Testis (tissue), 3 donors: ENCODE results near the gene GLRX. TPM values are rescaled to one million over a fixed set of nuclear protein-coding genes. Genes with fewer than 3 reads are reported as not detected.

ENCODE experiments used
- DNase-seq: peaks from one replicate; pipeline ENCODE4 v3.0.0-alpha.2; 2019
- H3K27ac ChIP-seq, 2 donors: fragments of 200-600 bp; sonication (generic); one replicate each; pipeline ENCODE4 v1.5.1; 2019
- H3K27me3 ChIP-seq: fragments of 200-600 bp; sonication (generic); one replicate; pipeline ENCODE4 v1.5.1; 2019
- H3K36me3 ChIP-seq: fragments of 200-600 bp; sonication (generic); one replicate; pipeline ENCODE4 v1.5.1; 2017; ENCODE audit warnings: low read depth; ENCODE audit errors: missing control alignments
- H3K4me1 ChIP-seq: fragments of 200-600 bp; sonication (generic); one replicate; pipeline ENCODE4 v1.5.1; 2019
- H3K4me3 ChIP-seq, 2 donors: fragments of 200-600 bp; sonication (generic); one replicate each; pipeline ENCODE4 v1.5.1; 2017 to 2019
- H3K9me3 ChIP-seq: fragments of 200-600 bp; sonication (generic); one replicate; pipeline ENCODE4 v1.5.1; 2017
- POLR2A ChIP-seq: fragments of 450-650 bp; IDR thresholded peaks from one replicate; pipeline ENCODE4 v1.6.1; 2017; ENCODE audit warnings: antibody characterized with exemption, mild to moderate bottlenecking, moderate library complexity
- WGBS, 2 donors: methylation state at CpG; one replicate each; pipeline ENCODE4 v1.1.5; 2018; 5-methylcytosine and 5-hydroxymethylcytosine counted together
- intact Hi-C: fragments of 100-400 bp; cut with DNase I; formaldehyde crosslinking; loops from one replicate; pipeline ENCODE4 v1.15.1; 2023; ENCODE audit warnings: low total_unique reads
- polyA plus RNA-seq: library from polyadenylated mRNA; stranded (reverse); fragments of 350-450 nt; fragmentation: Illumina TruSeq; extraction: RNeasy Lipid Tissue Mini Kit (QIAGEN cat#74804); gene quantifications from one replicate; pipeline ENCODE4 v1.2.3, GENCODE V29; 2014; ENCODE audit warnings: low read depth, low replicate concordance; ENCODE audit not compliant: insufficient read depth
- total RNA-seq, 2 donors: library from RNA; depleted of rRNA; stranded (reverse); fragments of >200 nt; gene quantifications; one replicate each; pipeline ENCODE4 v1.2.3, GENCODE V29; 2016
- TF ChIP-seq, protein P1 (sequence below), 3 experiments: fragments of 450-650 bp in 2 of 3; fragments of 200-600 bp in 1 of 3; sonication (generic) in 1 of 3; IDR thresholded peaks; one replicate each; pipeline ENCODE4 v1.5.1; 2016 to 2019; ENCODE audit warnings: antibody characterized with exemption in 3 of 3, mild to moderate bottlenecking in 2 of 3, moderate library complexity in 1 of 3

GLRX gene
- total and polyA plus RNA-seq, 3 donors from 2014 or later: 4.5 to 15.0 (median 5.4) TPM

DNA sequence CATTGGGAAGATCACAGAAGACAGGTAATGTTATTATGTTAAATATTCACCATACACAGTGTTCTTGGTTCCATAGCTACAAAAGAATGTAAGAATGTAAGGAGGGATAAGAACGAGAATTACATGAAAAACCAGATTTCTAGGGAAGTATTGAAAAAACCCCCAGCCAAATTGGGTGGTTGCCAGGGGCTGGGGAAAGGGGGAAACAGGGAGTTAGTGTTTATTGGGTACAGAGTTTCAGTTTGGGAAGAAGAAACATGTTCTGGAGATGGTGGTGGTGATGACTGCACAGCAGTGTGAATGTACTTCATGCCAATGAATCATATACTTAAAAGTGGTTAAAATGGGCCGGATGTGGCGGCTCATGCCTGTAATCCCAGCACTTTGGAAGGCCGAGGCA lies 40.3 kb downstream of the GLRX start:
- H3K4me3 ChIP-seq: no peak overlapping the region
- H3K27ac ChIP-seq: no peak overlapping the region
- no peak for TF ChIP-seq POLR2A
- TF ChIP-seq, protein P1, sequence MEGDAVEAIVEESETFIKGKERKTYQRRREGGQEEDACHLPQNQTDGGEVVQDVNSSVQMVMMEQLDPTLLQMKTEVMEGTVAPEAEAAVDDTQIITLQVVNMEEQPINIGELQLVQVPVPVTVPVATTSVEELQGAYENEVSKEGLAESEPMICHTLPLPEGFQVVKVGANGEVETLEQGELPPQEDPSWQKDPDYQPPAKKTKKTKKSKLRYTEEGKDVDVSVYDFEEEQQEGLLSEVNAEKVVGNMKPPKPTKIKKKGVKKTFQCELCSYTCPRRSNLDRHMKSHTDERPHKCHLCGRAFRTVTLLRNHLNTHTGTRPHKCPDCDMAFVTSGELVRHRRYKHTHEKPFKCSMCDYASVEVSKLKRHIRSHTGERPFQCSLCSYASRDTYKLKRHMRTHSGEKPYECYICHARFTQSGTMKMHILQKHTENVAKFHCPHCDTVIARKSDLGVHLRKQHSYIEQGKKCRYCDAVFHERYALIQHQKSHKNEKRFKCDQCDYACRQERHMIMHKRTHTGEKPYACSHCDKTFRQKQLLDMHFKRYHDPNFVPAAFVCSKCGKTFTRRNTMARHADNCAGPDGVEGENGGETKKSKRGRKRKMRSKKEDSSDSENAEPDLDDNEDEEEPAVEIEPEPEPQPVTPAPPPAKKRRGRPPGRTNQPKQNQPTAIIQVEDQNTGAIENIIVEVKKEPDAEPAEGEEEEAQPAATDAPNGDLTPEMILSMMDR (IDR thresholded peaks at IDR 0.05): no peak
- no peak for DNase-seq
- no peaks in the 10 kb centered on the region for H3K27me3 ChIP-seq
- no peaks in the 10 kb centered on the region for H3K9me3 ChIP-seq
- H3K4me1 ChIP-seq: peaks cover 34% of the 10 kb centered on the region
- H3K36me3 ChIP-seq: no peaks in the 10 kb centered on the region
- intact Hi-C loops: loop anchor here (5.0 kb wide), 1 partner anchor 65 kb away; no protein-coding TSS in a partner anchor
- WGBS, 2 donors: 87 to 90% methylated on average over 4 of the region's 4 CpGs

DNA sequence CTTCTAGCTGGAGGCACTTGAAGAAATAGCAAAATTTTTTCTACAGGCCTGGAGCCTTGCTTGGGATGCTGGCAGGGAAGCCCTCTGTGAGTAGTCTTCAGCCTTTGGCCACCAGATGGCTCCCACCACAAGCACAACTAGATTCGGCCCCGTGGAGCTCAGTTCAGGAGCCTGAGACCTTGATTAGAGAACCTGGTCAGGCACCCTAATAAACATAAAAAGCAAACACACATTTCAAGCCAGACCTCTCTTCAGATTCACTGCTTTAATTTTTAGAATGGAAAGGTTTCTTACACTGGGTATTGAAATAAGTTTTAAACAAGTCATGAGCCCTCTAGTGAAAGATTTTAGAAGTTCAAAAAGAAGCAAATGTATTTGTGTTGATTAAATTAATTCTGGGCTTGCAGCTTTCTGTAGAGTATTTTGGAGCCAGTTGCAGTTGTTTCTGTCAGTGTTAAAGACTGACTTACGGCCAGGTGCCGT lies 41.4 kb downstream of the GLRX start:
- Histone ChIP-seq H3K27ac (peak overlapping the region; percentile 52 to 81), H3K4me1 (peaks cover 29% of the 10 kb centered on the region), H3K4me3 (no peak overlapping the region), H3K9me3 (no peaks in the 10 kb centered on the region), H3K36me3 (no peaks in the 10 kb centered on the region), H3K27me3 (no peaks in the 10 kb centered on the region)
- intact Hi-C loops: loop anchor here (5.0 kb wide), 1 partner anchor 66 kb away; no protein-coding TSS in a partner anchor
- peak; percentile 91 for DNase-seq
- TF ChIP-seq, protein P1 (IDR thresholded peaks at IDR 0.05): peak; percentile 66 to 83 (median 67)
- TF ChIP-seq POLR2A: no peak
- 53% methylated on average over 4 of the region's 4 CpGs for WGBS, 2 donors

DNA sequence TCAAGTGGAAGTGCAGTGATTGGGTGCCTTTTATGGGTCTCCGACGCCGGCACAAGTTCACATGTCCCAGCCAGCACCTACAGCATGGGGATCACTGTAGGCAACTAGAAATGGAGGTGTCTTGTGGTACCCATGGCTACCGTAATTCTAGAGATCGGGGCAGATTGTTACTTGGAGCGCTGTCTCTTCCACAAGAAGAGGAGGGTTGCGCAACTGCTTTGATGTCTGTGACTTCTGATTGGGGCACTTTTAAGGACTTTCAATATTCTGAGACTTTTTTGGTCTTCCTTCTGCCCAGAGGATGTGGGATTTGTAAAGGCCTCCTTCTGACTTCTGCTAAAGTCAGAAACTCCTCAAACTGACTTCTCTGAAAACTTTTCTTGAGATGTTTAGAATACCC lies 41.9 kb downstream of the GLRX start:
- no peaks in the 10 kb centered on the region for H3K36me3 ChIP-seq
- no peaks in the 10 kb centered on the region for H3K27me3 ChIP-seq
- H3K9me3 ChIP-seq: no peaks in the 10 kb centered on the region
- DNase-seq: no peak
- 84 to 90% methylated on average over 6 to 7 of the region's 7 CpGs for whole genome bisulfite sequencing, 2 donors
- H3K4me1 ChIP-seq: peaks cover 29% of the 10 kb centered on the region
- TF ChIP-seq POLR2A: no peak
- TF ChIP-seq, protein P1 (IDR thresholded peaks at IDR 0.05): no peak
- intact Hi-C loops: loop anchor here (5.0 kb wide), 1 partner anchor 67 kb away; no protein-coding TSS in a partner anchor
- H3K4me3 ChIP-seq: no peak overlapping the region
- H3K27ac ChIP-seq: peak overlapping the region; percentile 52 to 81

DNA sequence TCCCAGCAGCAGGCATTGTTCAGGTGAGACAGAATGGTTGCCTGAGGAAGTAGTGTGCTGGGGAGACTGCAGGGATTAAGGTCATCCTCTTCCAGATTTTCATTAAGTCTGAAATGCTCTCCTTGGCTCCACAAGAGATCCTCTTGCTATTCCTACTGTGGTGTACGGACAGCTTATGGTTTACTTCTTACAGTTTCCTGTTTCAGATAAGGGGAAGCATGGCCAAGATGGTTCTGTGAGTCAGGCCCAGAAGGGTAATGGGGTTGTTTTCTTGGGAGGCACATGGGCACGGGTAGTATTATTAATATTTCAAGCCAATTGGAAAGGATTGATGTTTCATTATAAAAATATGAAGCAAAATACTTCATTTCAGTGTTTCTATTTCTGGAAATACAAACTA lies 42.9 kb downstream of the GLRX start:
- DNase-seq: no peak
- Histone ChIP-seq H3K27me3 (no peaks in the 10 kb centered on the region), H3K9me3 (no peaks in the 10 kb centered on the region), H3K4me1 (peaks cover 29% of the 10 kb centered on the region), H3K4me3 (no peak overlapping the region), H3K27ac (peak overlapping the region; percentile 52 to 81), H3K36me3 (no peaks in the 10 kb centered on the region)
- TF ChIP-seq, protein P1 (IDR thresholded peaks at IDR 0.05): no peak
- TF ChIP-seq POLR2A: no peak
- WGBS, 2 donors: 18 to 35% methylated on average over 2 of the region's 2 CpGs
- intact Hi-C loops: loop anchor here (5.0 kb wide), 1 partner anchor 68 kb away; no protein-coding TSS in a partner anchor
